Coronary artery (tissue), 2 donors: ENCODE data around the gene DCST1.

Experiments used
- DNase-seq: peaks from one replicate; pipeline ENCODE4 v3.0.0-alpha.2; 2017; ENCODE audit warnings: low spot score
- H3K27ac ChIP-seq, 2 donors: fragments of 200-600 bp; sonication (generic); one replicate each; pipeline ENCODE4 v1.5.1; 2016 to 2019
- H3K4me3 ChIP-seq: fragments of 200-600 bp; sonication (generic); 2 replicates; pipeline ENCODE4 v1.5.1; 2016; ENCODE audit warnings: mild to moderate bottlenecking, moderate library complexity
- CTCF ChIP-seq: fragments of 200-600 bp; sonication (generic); IDR thresholded peaks from one replicate; pipeline ENCODE4 v1.5.1; 2019; ENCODE audit warnings: antibody characterized with exemption

The DCST1 gene

GRCh38 chr1:155078469-155079209, 45.0 kb downstream of the DCST1 start, which contains the start of gene EFNA3:
Gene EFNA3 (plus strand): TSS chr1:155078837. CDS start chr1:155078942, 105 bp downstream.
- Histone ChIP-seq H3K4me3 (peak within 1 kb of the TSS; percentile 68), H3K27ac (no peak within 1 kb of the TSS)
- TF ChIP-seq CTCF: no peak

DNA sequence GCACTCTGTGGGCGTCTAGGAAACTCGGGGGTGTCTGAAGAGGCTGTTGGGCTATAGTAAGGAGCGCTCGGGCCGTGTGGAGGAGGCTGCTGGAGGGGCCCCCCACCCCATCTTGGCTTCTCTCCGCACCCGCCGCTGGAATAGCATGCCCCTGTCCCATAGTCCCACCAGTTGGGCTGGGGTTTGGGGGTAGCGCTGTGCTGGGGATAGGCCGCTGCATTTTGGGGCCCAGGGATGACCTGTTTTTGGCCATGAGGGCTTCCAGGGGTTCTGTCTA, 45.5 kb downstream of the DCST1 start:
- no peak for DNase-seq
- H3K4me3 ChIP-seq: peak overlapping the region; percentile 68
- no peak for TF ChIP-seq CTCF
- H3K27ac ChIP-seq: no peak overlapping the region

More at GRCh38 chr1:155078469-155079209, 45.0 kb downstream of the DCST1 start, which contains the start of gene EFNA3:
- DNase-seq: no peak

- Histone ChIP-seq H3K4me3 (peak overlapping the region; percentile 68), H3K27ac (no peak overlapping the region)
- no peak for DNase-seq
- no peak for TF ChIP-seq CTCF
Observed at GRCh38 chr1:155079487-155080311, 46.1 kb downstream of the DCST1 start.

DNA sequence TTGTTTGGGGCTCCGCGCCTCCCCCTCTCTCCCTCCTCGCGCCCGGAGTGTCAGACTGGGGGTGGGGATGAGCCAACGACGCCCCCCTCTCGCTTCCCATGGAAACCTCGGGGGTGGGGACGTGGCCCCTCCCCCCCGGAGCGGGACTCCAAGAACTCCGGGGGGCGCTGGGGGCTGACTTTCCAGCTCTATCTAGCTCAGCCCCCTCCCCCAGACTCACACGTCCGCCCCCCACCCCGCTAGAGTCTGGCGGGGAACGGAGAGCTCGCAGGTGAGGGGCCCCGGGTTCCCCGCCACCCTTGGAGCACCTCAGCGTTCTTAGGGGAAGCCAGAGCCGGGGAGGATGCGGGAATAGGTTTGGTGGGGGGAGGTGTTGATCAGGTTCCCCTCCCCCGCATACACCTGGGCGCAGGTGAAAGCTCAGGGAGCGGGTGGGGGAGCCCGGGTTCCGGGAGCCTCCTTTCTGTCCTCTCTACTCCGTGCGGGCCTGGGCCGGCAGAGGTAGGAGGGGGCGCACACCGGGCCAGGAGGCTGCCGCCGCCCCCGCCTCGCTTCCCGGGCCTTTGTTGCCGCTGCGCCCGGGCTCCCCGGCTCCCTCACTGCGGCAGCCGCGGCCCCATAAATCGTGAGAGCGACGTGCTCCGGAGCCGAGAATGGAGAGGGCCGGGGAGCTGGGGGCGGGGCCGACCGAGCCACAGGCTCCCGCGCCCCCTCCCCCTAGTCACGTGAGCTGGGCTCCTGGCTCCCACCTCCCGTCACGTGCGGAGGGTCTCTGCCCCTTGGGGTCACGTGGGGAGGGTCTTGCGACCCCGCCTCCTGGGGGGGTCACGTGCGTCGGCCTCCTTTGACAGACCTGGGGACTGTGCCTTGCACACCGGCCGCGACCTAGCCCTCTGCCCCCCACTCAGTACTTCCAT, 46.9 kb downstream of the DCST1 start:
- TF ChIP-seq CTCF: no peak
- Histone ChIP-seq H3K27ac (no peak overlapping the region), H3K4me3 (peak overlapping the region; percentile 68)
- DNase-seq: no peak

DNA sequence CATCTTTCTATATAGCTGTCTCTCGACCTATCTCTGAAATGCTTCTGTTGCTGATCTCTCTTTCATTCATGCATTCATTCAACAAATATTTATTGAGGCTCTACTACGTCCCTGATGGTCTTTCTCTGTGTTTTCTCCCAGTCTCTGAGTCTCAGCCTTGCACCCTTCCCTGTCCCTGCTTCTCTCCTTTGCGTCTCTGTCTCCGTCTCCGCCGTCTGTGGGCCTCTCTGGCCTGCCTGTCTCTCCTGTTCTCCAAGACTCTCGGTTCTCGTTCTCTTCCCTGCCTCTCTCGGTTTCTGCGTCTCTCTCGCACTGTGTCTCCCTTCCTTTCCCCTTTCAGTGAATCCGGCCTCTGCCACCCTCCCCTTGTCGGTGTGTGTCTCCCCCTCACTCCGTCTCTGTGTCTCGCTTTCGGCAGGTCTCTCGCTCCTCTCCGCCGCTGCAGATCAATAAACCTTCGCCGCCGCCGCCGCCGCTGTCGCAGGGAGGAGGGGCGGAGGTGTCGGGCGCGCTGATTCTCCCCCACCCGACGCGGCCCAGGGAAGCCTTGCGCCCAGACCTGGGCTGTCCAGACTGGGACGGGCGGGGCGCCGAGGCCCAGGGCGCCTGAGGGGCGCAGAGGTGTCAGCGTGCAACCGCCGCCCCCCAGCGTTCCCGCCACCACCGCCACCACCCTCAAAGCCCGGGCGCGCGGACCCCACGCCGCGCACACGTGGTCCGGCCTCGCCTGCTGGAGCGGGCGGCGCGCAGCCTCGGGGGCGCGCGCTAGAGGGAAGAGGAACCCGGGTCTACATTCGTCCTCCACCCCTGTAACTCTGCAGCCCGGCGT, 48.1 kb downstream of the DCST1 start:
- no peak for TF ChIP-seq CTCF
- H3K27ac ChIP-seq: no peak overlapping the region
- peak overlapping the region; percentile 68 for H3K4me3 ChIP-seq
- peak; percentile 64 for DNase-seq
